Karpas-422 (cell line): ENCODE data around the gene RUNX2. TPM values are rescaled to one million over a fixed set of nuclear protein-coding genes. Genes with fewer than 3 reads are reported as not detected.

Experiments used
- DNase-seq: peaks from one replicate; pipeline ENCODE4 v3.0.0-alpha.2; 2015
- H2AFZ ChIP-seq: fragments of 200-600 bp; sonication (generic); 2 replicates; pipeline ENCODE4 v1.6.1; 2014; ENCODE audit warnings: antibody characterized with exemption, low read length, mixed read lengths
- H3K27ac ChIP-seq: fragments of 200-600 bp; sonication (generic); 2 replicates; pipeline ENCODE4 v1.5.1; 2014; ENCODE audit warnings: mild to moderate bottlenecking, low read length, moderate library complexity
- H3K27me3 ChIP-seq: fragments of 200-600 bp; sonication (generic); 2 replicates; pipeline ENCODE4 v1.6.1; 2014; ENCODE audit warnings: low read length, mixed read lengths
- H3K36me3 ChIP-seq: fragments of 200-600 bp; sonication (generic); 2 replicates; pipeline ENCODE4 v1.6.1; 2014; ENCODE audit warnings: low read length, mixed read lengths; ENCODE audit not compliant: insufficient read depth
- H3K4me1 ChIP-seq: fragments of 200-600 bp; sonication (generic); 2 replicates; pipeline ENCODE4 v1.6.1; 2014; ENCODE audit warnings: mild to moderate bottlenecking, low read length, mixed read lengths
- H3K4me2 ChIP-seq: fragments of 200-600 bp; sonication (generic); 2 replicates; pipeline ENCODE4 v1.6.1; 2014; ENCODE audit warnings: low read length, low read depth, mild to moderate bottlenecking; ENCODE audit not compliant: poor library complexity, severe bottlenecking
- H3K4me3 ChIP-seq: fragments of 200-600 bp; sonication (generic); 2 replicates; pipeline ENCODE4 v1.5.1; 2014; ENCODE audit warnings: mild to moderate bottlenecking, antibody characterized with exemption, low read length, mixed read lengths
- H3K79me2 ChIP-seq: fragments of 200-600 bp; sonication (generic); 2 replicates; pipeline ENCODE4 v1.6.1; 2014; ENCODE audit warnings: mild to moderate bottlenecking, low read length, mixed read lengths
- H3K9ac ChIP-seq: fragments of 200-600 bp; sonication (generic); 2 replicates; pipeline ENCODE4 v1.6.0; 2014; ENCODE audit warnings: low read length
- H3K9me2 ChIP-seq: fragments of 200-600 bp; sonication (generic), shearing (Covaris generic); replicated peaks from 2 replicates; pipeline ENCODE4 v1.6.0; 2014; ENCODE audit warnings: mild to moderate bottlenecking, low read length, moderate library complexity; ENCODE audit not compliant: insufficient read depth
- H3K9me3 ChIP-seq: fragments of 300-700, 200-600 bp; sonication (generic); 2 replicates; pipeline ENCODE4 v1.6.1; 2014; ENCODE audit warnings: low read length, mixed read lengths
- H4K20me1 ChIP-seq: fragments of 200-600 bp; sonication (generic); 2 replicates; pipeline ENCODE4 v1.6.1; 2014; ENCODE audit warnings: mild to moderate bottlenecking, antibody characterized with exemption, low read length, low read depth; ENCODE audit not compliant: insufficient read depth
- total RNA-seq: library from RNA; depleted of rRNA; stranded (reverse); fragments of >200 nt; shearing (Covaris generic); gene quantifications from 2 replicates; pipeline ENCODE4 v1.2.3, GENCODE V29; 2014; ENCODE audit warnings: low replicate concordance

The RUNX2 gene
- total RNA-seq, 1 experiment from 2014 or later = 0.19 TPM

DNA sequence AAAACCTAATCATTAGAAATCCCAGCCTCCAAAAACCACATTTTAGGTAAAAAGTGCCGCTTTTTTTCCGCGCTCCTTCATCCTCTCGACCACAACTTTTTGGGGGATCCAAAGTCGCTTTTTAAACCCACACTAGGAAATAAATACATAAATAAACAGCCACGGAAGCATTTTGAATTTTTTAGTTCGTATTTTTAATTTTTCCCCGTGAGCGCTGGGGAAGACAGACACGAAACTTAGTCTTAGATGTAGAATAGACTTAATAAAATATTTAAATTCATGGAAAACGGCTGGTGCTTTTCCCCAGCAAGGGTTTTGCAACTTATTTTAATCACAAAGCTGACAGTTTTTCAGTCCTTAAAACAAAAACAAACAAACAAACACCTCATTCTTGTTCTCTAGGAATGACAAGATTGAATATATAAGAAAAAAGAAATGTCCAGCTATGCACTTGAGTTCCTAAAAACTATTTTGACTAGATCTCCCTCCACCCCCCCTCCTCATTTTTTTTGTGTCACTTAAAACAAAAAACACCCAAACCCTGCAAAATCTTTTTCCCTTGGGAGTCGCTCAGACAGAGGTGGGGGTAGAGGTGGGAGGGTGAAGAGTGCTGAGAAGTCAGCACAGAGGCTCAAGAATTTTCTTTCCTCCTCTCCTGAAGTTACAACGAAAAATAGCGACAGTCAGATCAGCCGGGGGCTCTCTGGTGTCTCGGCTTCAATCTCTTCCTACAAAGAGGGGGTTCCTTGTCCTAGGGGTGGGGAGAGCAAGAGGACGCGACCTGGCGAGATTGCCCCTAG is 93.0 kb downstream of the RUNX2 start:
- Histone ChIP-seq H4K20me1 (no peaks in the 10 kb centered on the region), H3K9ac (no peak overlapping the region), H3K79me2 (no peaks in the 10 kb centered on the region), H3K27ac (no peak overlapping the region), H3K4me3 (no peak overlapping the region), H3K36me3 (no peaks in the 10 kb centered on the region), H3K27me3 (no peaks in the 10 kb centered on the region), H3K9me2 (no peaks in the 10 kb centered on the region), H3K4me1 (peaks cover 5% of the 10 kb centered on the region), H3K9me3 (no peaks in the 10 kb centered on the region), H2AFZ (no peak overlapping the region), H3K4me2 (no peak overlapping the region)
- no peak for DNase-seq

- no peak for DNase-seq
- no peaks in the 10 kb centered on the region for H3K4me1 ChIP-seq
- H3K36me3 ChIP-seq = no peaks in the 10 kb centered on the region
Observed at GRCh38 chr6:45421709-45422502, 93.8 kb downstream of the RUNX2 start.

DNA sequence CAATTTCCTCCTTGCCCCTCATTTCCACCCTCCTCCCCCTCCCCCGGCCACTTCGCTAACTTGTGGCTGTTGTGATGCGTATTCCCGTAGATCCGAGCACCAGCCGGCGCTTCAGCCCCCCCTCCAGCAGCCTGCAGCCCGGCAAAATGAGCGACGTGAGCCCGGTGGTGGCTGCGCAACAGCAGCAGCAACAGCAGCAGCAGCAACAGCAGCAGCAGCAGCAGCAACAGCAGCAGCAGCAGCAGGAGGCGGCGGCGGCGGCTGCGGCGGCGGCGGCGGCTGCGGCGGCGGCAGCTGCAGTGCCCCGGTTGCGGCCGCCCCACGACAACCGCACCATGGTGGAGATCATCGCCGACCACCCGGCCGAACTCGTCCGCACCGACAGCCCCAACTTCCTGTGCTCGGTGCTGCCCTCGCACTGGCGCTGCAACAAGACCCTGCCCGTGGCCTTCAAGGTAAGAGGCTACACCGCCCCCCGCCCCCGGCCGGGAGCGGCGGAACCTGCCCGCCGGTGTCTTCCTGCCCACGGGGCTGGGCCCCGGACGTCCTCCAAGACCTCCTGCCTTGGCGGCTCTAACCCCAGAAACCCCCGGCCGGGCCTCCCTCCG is 94.5 kb downstream of the RUNX2 start:
- Histone ChIP-seq H4K20me1 (no peaks in the 10 kb centered on the region), H3K9me3 (no peaks in the 10 kb centered on the region), H3K9me2 (no peaks in the 10 kb centered on the region), H3K27me3 (no peaks in the 10 kb centered on the region), H3K4me3 (peak overlapping the region; percentile 40; the same call in 1 of the 2 replicates), H2AFZ (no peak overlapping the region; the same call in 1 of the 2 replicates), H3K79me2 (no peaks in the 10 kb centered on the region), H3K4me2 (peak overlapping the region; percentile 32), H3K36me3 (no peaks in the 10 kb centered on the region), H3K9ac (no peak overlapping the region), H3K27ac (no peak overlapping the region), H3K4me1 (no peaks in the 10 kb centered on the region)
- no peak for DNase-seq

More at GRCh38 chr6:45421709-45422502, 93.8 kb downstream of the RUNX2 start:
- H3K4me3 ChIP-seq = peak overlapping the region; percentile 40; the same call in 1 of the 2 replicates
- H3K9me2 ChIP-seq = no peaks in the 10 kb centered on the region
- no peaks in the 10 kb centered on the region for H3K27me3 ChIP-seq
- no peak overlapping the region for H3K27ac ChIP-seq
- no peak overlapping the region for H3K9ac ChIP-seq
- no peaks in the 10 kb centered on the region for H3K9me3 ChIP-seq
- peak overlapping the region; percentile 32 for H3K4me2 ChIP-seq
- H2AFZ ChIP-seq = no peak overlapping the region; the same call in 1 of the 2 replicates
- no peaks in the 10 kb centered on the region for H4K20me1 ChIP-seq
- H3K79me2 ChIP-seq = no peaks in the 10 kb centered on the region

GRCh38 chr6:45423111-45423823 is 95.1 kb downstream of the RUNX2 start:
- H3K4me3 ChIP-seq = no peak overlapping the region
- no peak overlapping the region for H3K9ac ChIP-seq
- no peak for DNase-seq
- H3K9me2 ChIP-seq = no peaks in the 10 kb centered on the region
- no peak overlapping the region for H3K4me2 ChIP-seq
- H3K36me3 ChIP-seq = no peaks in the 10 kb centered on the region
- H3K9me3 ChIP-seq = no peaks in the 10 kb centered on the region
- no peaks in the 10 kb centered on the region for H3K27me3 ChIP-seq
- no peak overlapping the region for H3K27ac ChIP-seq
- no peaks in the 10 kb centered on the region for H3K4me1 ChIP-seq
- H3K79me2 ChIP-seq = no peaks in the 10 kb centered on the region
- H2AFZ ChIP-seq = no peak overlapping the region
- no peaks in the 10 kb centered on the region for H4K20me1 ChIP-seq

DNA sequence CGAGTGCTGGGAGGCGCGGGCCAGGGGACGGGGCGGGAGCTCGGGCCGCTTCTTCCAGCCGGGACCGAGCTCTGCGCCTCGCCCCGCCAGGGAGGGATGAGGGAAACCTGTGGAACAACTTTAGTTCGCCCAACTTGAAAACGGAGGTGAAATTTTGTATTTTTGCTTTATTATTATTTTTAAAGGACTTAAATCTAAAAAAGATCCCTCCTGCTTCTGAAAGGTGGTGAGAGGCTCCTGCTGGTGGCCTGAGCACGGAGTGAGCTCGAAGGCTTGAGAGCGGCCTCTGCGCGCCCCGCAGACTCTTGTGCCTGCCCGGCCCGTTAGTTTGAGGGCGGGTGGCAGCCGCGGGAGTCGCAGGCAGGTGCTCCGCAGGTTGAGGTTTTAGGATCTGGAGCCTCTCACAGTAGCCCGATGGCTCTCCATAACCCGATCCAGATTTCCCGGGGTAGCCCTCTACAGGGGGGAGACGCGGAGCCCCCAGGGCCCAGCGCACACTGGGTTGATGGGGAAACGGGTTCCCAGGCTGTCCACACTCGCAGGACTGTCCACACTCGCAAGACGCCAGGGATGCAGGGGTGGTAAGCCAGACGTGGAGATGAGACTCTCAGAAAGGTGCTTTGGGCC is 95.8 kb downstream of the RUNX2 start:
- H2AFZ ChIP-seq = no peak overlapping the region
- no peak overlapping the region for H3K9ac ChIP-seq
- H3K36me3 ChIP-seq = no peaks in the 10 kb centered on the region
- no peaks in the 10 kb centered on the region for H3K9me2 ChIP-seq
- DNase-seq = no peak
- no peaks in the 10 kb centered on the region for H3K27me3 ChIP-seq
- H3K27ac ChIP-seq = no peak overlapping the region
- no peaks in the 10 kb centered on the region for H3K79me2 ChIP-seq
- H3K9me3 ChIP-seq = no peaks in the 10 kb centered on the region
- H3K4me3 ChIP-seq = no peak overlapping the region
- H4K20me1 ChIP-seq = no peaks in the 10 kb centered on the region
- H3K4me1 ChIP-seq = no peaks in the 10 kb centered on the region
- H3K4me2 ChIP-seq = no peak overlapping the region

DNA sequence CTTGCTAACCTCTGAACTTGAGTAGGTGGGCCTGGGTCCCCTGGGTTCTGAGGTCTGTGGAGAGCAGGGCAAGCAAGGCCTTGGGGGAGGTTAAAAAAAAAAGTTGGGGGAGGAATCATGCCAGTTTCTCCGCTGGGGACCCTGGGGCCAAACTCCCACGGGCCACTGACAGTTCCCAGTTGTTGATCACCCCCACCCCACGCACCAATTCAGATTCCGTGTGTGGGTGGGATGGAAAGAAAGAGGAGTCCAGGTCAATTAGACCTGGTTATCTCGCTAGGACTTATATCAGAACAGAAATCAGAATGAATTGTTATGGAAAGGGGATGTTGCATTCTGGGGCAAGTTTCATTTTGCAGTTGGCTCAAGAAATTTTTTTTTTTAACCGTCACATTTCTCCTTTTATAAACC is 96.3 kb downstream of the RUNX2 start:
- Histone ChIP-seq H3K9me3 (no peaks in the 10 kb centered on the region), H3K27me3 (no peaks in the 10 kb centered on the region), H3K4me3 (no peak overlapping the region), H3K4me1 (no peaks in the 10 kb centered on the region), H3K9ac (no peak overlapping the region), H3K9me2 (no peaks in the 10 kb centered on the region), H3K27ac (no peak overlapping the region), H3K36me3 (no peaks in the 10 kb centered on the region), H3K4me2 (no peak overlapping the region), H3K79me2 (no peaks in the 10 kb centered on the region), H2AFZ (no peak overlapping the region), H4K20me1 (no peaks in the 10 kb centered on the region)
- peak; percentile 17 for DNase-seq

- no peak overlapping the region for H3K27ac ChIP-seq
- DNase-seq = peak; percentile 19
- no peak overlapping the region for H2AFZ ChIP-seq
- H3K9ac ChIP-seq = no peak overlapping the region
- H3K79me2 ChIP-seq = no peaks in the 10 kb centered on the region
- H3K4me1 ChIP-seq = no peaks in the 10 kb centered on the region
- H3K27me3 ChIP-seq = no peaks in the 10 kb centered on the region
- no peaks in the 10 kb centered on the region for H3K36me3 ChIP-seq
- no peaks in the 10 kb centered on the region for H3K9me3 ChIP-seq
- no peaks in the 10 kb centered on the region for H3K9me2 ChIP-seq
- no peak overlapping the region for H3K4me3 ChIP-seq
- no peak overlapping the region for H3K4me2 ChIP-seq
- no peaks in the 10 kb centered on the region for H4K20me1 ChIP-seq
Observed at GRCh38 chr6:45426251-45426650, 98.1 kb downstream of the RUNX2 start.
